ENCODE data around the gene NDUFA12.
A peak's percentile ranks its signal among the peaks of the same experiment; 100 is the strongest.

NDUFA12 gene

GRCh38 chr12:95014554-95014953 is 11.1 kb upstream of the NDUFA12 start:
- DNase-seq (ENCODE audit: low read depth): no peak
- no peak overlapping the region for H3K4me3 ChIP-seq (ENCODE audit: low read length)
- TF ChIP-seq CTCF (IDR thresholded peaks at IDR 0.05; ENCODE audit: insufficient read depth, low read depth, low read length, missing control alignments): no peak

GRCh38 chr12:95006206-95006605 is 2.7 kb upstream of the NDUFA12 start:
- TF ChIP-seq CTCF (IDR thresholded peaks at IDR 0.05; ENCODE audit: insufficient read depth, low read depth, low read length, missing control alignments): no peak
- no peak for DNase-seq (ENCODE audit: low read depth)

GRCh38 chr12:95004610-95005009 is 1.1 kb upstream of the NDUFA12 start:
- H3K4me3 ChIP-seq (ENCODE audit: low read length): no peak overlapping the region
- DNase-seq (ENCODE audit: low read depth): no peak
- TF ChIP-seq CTCF (IDR thresholded peaks at IDR 0.05; ENCODE audit: insufficient read depth, low read depth, low read length, missing control alignments): no peak

More at GRCh38 chr12:95006206-95006605, 2.7 kb upstream of the NDUFA12 start:
- no peak overlapping the region for H3K4me3 ChIP-seq (ENCODE audit: low read length)

GRCh38 chr12:95003921-95004272 is 400 bp upstream of the NDUFA12 start:
- no peak for DNase-seq (ENCODE audit: low read depth)
- no peak for TF ChIP-seq CTCF (IDR thresholded peaks at IDR 0.05; ENCODE audit: insufficient read depth, low read depth, low read length, missing control alignments)
- H3K4me3 ChIP-seq (ENCODE audit: low read length): peak overlapping the region; percentile 99

GRCh38 chr12:95002754-95003153 is 743 bp downstream of the NDUFA12 start:
- DNase-seq (ENCODE audit: low read depth): no peak
- peak overlapping the region; percentile 99 for H3K4me3 ChIP-seq (ENCODE audit: low read length)
- no peak for TF ChIP-seq CTCF (IDR thresholded peaks at IDR 0.05; ENCODE audit: insufficient read depth, low read depth, low read length, missing control alignments)

- TF ChIP-seq CTCF (IDR thresholded peaks at IDR 0.05; ENCODE audit: insufficient read depth, low read depth, low read length, missing control alignments): no peak
- DNase-seq (ENCODE audit: low read depth): no peak
These were observed 5.2 kb downstream of the NDUFA12 start for GRCh38 chr12:94998326-94998725.

GRCh38 chr12:94997726-94998125 is 5.8 kb downstream of the NDUFA12 start:
- H3K4me3 ChIP-seq (ENCODE audit: low read length): no peak overlapping the region
- no peak for TF ChIP-seq CTCF (IDR thresholded peaks at IDR 0.05; ENCODE audit: insufficient read depth, low read depth, low read length, missing control alignments)
- no peak for DNase-seq (ENCODE audit: low read depth)

More at GRCh38 chr12:94998326-94998725, 5.2 kb downstream of the NDUFA12 start:
- H3K4me3 ChIP-seq (ENCODE audit: low read length): no peak overlapping the region
